ENCODE measurements around the gene STK38.

STK38 gene

GRCh38 chr6:36524871-36525270 lies 22.4 kb downstream of the STK38 start:
- no peak overlapping the region for H3K9ac ChIP-seq (ENCODE audit: low read length)
- no peak overlapping the region for H3K4me3 ChIP-seq (ENCODE audit: low read length)
- H3K36me3 ChIP-seq (replicated peaks; ENCODE audit: insufficient read depth, low read length), result peaks cover 5% of the 10 kb centered on the region; the same call in 1 of the 2 replicates
- no peak overlapping the region for H3K4me2 ChIP-seq (ENCODE audit: low read depth, low read length)
- no peak overlapping the region for H3K27ac ChIP-seq (ENCODE audit: low read length)
- H3K27me3 ChIP-seq (replicated peaks; ENCODE audit: insufficient read depth, low read length), result no peaks in the 10 kb centered on the region
- TF ChIP-seq EZH2 (optimal IDR thresholded peaks at IDR 0.05; ENCODE audit: low read depth, low read length), result no peak
- no peak for TF ChIP-seq EZH2phosphoT487 (IDR thresholded peaks at IDR 0.05; ENCODE audit: low read length)
- TF ChIP-seq, protein P1, sequence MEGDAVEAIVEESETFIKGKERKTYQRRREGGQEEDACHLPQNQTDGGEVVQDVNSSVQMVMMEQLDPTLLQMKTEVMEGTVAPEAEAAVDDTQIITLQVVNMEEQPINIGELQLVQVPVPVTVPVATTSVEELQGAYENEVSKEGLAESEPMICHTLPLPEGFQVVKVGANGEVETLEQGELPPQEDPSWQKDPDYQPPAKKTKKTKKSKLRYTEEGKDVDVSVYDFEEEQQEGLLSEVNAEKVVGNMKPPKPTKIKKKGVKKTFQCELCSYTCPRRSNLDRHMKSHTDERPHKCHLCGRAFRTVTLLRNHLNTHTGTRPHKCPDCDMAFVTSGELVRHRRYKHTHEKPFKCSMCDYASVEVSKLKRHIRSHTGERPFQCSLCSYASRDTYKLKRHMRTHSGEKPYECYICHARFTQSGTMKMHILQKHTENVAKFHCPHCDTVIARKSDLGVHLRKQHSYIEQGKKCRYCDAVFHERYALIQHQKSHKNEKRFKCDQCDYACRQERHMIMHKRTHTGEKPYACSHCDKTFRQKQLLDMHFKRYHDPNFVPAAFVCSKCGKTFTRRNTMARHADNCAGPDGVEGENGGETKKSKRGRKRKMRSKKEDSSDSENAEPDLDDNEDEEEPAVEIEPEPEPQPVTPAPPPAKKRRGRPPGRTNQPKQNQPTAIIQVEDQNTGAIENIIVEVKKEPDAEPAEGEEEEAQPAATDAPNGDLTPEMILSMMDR (IDR thresholded peaks at IDR 0.05; ENCODE audit: low read length), result no peak
- DNase-seq, result no peak
- H3K79me2 ChIP-seq (ENCODE audit: low read length), result 0 out of 2 replicates have a peak, but pooled peaks cover 3% of the 10 kb centered on the region
- peaks cover 8% of the 10 kb centered on the region for H3K4me1 ChIP-seq (ENCODE audit: low read length)
- peaks cover 1% of the 10 kb centered on the region; the same call in 1 of the 2 replicates for H3F3A ChIP-seq (ENCODE audit: insufficient read depth, low read length)
- no peaks in the 10 kb centered on the region for H3K9me2 ChIP-seq (replicated peaks; ENCODE audit: insufficient read depth, low read length)
- no peaks in the 10 kb centered on the region for H3K9me3 ChIP-seq (replicated peaks; ENCODE audit: insufficient read depth, low read length)
- no peaks in the 10 kb centered on the region for H4K20me1 ChIP-seq (ENCODE audit: insufficient read depth, low read length)
- no peak overlapping the region for H2AFZ ChIP-seq (ENCODE audit: low read length)

GRCh38 chr6:36523936-36524499 lies 23.3 kb downstream of the STK38 start:
- H2AFZ ChIP-seq (ENCODE audit: low read length), result no peak overlapping the region
- no peak for DNase-seq
- no peaks in the 10 kb centered on the region for H3K9me2 ChIP-seq (replicated peaks; ENCODE audit: insufficient read depth, low read length)
- peaks cover 5% of the 10 kb centered on the region; the same call in 1 of the 2 replicates for H3K36me3 ChIP-seq (replicated peaks; ENCODE audit: insufficient read depth, low read length)
- H3K9ac ChIP-seq (ENCODE audit: low read length), result no peak overlapping the region
- no peak overlapping the region for H3K4me2 ChIP-seq (ENCODE audit: low read depth, low read length)
- H3K4me1 ChIP-seq (ENCODE audit: low read length), result peaks cover 17% of the 10 kb centered on the region
- 0 out of 2 replicates have a peak, but pooled peaks cover 2% of the 10 kb centered on the region for H3K79me2 ChIP-seq (ENCODE audit: low read length)
- TF ChIP-seq EZH2 (optimal IDR thresholded peaks at IDR 0.05; ENCODE audit: low read depth, low read length) (no peak), EZH2phosphoT487 (IDR thresholded peaks at IDR 0.05; ENCODE audit: low read length) (no peak)
- TF ChIP-seq, protein P1 (IDR thresholded peaks at IDR 0.05; ENCODE audit: low read length), result no peak
- no peaks in the 10 kb centered on the region for H3K9me3 ChIP-seq (replicated peaks; ENCODE audit: insufficient read depth, low read length)
- no peaks in the 10 kb centered on the region for H3K27me3 ChIP-seq (replicated peaks; ENCODE audit: insufficient read depth, low read length)
- H4K20me1 ChIP-seq (ENCODE audit: insufficient read depth, low read length), result no peaks in the 10 kb centered on the region
- no peak overlapping the region for H3K27ac ChIP-seq (ENCODE audit: low read length)
- no peak overlapping the region for H3K4me3 ChIP-seq (ENCODE audit: low read length)
- peaks cover 5% of the 10 kb centered on the region; the same call in 1 of the 2 replicates for H3F3A ChIP-seq (ENCODE audit: insufficient read depth, low read length)

GRCh38 chr6:36523451-36523850 lies 23.8 kb downstream of the STK38 start:
- H2AFZ ChIP-seq (ENCODE audit: low read length), result no peak overlapping the region
- no peak overlapping the region for H3K9ac ChIP-seq (ENCODE audit: low read length)
- no peaks in the 10 kb centered on the region for H4K20me1 ChIP-seq (ENCODE audit: insufficient read depth, low read length)
- H3K27me3 ChIP-seq (replicated peaks; ENCODE audit: insufficient read depth, low read length), result no peaks in the 10 kb centered on the region
- TF ChIP-seq EZH2phosphoT487 (IDR thresholded peaks at IDR 0.05; ENCODE audit: low read length), result no peak
- TF ChIP-seq, protein P1 (IDR thresholded peaks at IDR 0.05; ENCODE audit: low read length), result no peak
- no peak for TF ChIP-seq EZH2 (optimal IDR thresholded peaks at IDR 0.05; ENCODE audit: low read depth, low read length)
- no peak for DNase-seq
- no peak overlapping the region for H3K4me2 ChIP-seq (ENCODE audit: low read depth, low read length)
- H3K9me3 ChIP-seq (replicated peaks; ENCODE audit: insufficient read depth, low read length), result no peaks in the 10 kb centered on the region
- peaks cover 22% of the 10 kb centered on the region for H3K4me1 ChIP-seq (ENCODE audit: low read length)
- H3K36me3 ChIP-seq (replicated peaks; ENCODE audit: insufficient read depth, low read length), result peaks cover 5% of the 10 kb centered on the region; the same call in 1 of the 2 replicates
- H3K79me2 ChIP-seq (ENCODE audit: low read length), result peaks cover 5% of the 10 kb centered on the region; the same call in 1 of the 2 replicates
- H3K9me2 ChIP-seq (replicated peaks; ENCODE audit: insufficient read depth, low read length), result no peaks in the 10 kb centered on the region
- H3K27ac ChIP-seq (ENCODE audit: low read length), result no peak overlapping the region
- no peak overlapping the region for H3K4me3 ChIP-seq (ENCODE audit: low read length)
- H3F3A ChIP-seq (ENCODE audit: insufficient read depth, low read length), result peaks cover 6% of the 10 kb centered on the region
